ENCODE measurements around the gene PTPRC.
A peak's percentile ranks its signal among the peaks of the same experiment; 100 is the strongest.

PTPRC gene

DNA sequence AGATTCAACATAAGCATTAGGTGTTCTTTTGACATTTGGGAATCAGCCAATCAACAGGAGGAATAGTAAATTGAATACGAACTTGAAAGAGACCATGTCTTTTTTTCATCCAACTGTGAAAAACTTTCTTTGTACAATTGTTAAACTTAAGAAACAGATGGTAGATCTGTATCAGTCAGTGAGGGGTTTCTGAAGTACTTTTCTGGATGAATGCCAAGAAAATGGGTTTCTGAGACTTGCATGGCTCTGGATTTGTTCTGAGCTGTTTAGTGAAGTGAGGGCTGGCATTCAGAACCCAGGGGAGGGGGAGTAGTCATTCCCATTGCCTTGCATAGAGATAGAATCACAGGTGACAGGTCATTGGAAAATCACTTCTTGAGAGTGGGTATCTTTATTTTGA is 37.4 kb downstream of the PTPRC start:
- no peak for DNase-seq

DNA sequence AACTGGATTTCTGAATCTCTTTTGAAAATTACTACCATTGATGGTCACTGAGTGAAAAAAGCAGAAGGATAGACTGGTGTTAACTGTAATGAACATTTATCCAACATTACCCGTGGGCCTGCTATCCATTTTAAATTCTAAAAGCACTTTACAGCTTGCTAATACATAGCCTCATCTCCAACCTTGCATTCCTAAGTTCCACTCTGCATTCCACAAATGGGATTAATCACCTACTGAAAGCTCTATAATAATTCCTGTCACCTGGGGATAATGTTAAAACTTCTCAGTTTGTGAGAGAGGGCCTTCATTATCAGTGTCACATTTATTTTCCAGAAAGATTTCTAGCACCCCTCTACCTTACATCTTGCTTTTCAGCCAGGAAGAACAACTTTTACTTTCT is 38.2 kb downstream of the PTPRC start:
- no peak for DNase-seq

DNA sequence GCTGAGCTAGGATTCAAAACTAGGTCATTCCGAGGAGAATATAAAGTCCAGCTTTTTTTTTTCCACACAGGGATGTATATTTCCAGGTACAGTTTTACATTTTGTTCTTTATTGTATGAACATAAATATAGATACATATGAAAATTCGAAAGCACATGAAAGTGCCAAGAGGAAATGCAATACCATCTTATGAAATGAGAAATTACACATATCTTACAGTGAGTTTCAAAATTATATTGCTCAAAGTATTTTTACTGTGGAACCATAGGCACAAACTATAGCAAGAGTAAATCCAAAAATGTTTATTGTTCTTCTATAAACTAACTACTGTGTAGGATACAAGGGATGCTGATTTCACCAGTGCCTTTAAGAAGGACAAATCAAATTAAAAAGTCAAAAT is 39.0 kb downstream of the PTPRC start:
- no peak for DNase-seq

DNA sequence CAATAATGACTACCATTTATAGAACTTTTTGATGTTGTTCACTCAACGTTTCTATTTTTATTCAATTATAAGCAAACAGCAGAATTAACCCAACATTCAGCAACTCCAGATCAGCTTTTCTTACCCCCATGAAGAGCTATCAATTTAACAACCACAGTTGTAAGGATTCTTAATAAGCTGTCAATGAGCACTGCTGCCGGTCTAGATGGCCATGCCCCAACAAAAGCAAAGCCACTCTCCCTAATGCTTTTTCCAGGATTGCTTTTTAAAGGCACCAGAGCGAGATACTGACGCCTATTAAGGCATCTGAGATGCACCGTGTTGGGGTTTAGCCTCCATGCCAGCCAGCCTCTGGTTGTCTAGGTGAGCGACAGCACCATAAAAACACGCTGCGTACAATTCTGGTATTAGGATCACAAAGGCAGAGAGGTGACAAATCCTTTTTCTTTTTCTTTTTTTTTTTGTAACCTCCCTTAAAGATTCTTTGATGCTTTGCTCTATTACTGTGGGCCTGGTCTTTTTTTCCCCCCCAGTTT is 39.5 kb downstream of the PTPRC start:
- DNase-seq, result no peak

- no peak for DNase-seq
Measured at GRCh38 chr1:198678901-198679329, 40.1 kb downstream of the PTPRC start.

DNA sequence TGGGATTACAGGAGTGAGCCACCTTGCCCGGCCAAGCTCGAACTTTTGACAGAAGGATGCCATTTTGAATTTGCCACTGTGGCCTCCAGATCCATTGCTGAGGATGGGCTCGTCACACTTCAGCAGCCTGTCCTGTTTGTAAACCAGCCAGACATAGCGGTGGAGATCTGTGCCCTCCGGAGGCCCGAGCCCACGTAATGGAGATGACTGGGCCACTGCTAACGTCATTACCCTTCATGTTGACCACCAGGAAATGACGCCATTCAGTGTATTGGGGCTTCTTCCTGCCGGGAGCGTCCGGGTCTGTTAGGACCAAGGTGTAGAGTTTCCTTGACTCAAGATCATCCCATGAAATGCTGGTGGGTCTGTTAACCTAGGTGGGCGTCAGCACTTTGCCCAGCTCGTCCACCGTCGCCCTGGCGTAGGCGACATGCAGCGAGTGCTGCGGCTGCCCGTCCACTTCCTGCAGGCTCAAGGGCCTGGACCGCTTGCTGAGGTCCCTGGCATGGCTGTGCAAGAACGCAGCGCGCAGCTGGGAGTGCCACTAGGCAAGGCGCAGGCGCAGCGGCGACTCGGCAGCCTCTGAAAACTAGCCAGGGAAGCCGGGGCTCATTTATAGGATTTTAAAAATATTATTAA is 40.8 kb downstream of the PTPRC start:
- DNase-seq, result no peak

- no peak for DNase-seq
Measured at GRCh38 chr1:198680174-198680875, 41.5 kb downstream of the PTPRC start.

DNA sequence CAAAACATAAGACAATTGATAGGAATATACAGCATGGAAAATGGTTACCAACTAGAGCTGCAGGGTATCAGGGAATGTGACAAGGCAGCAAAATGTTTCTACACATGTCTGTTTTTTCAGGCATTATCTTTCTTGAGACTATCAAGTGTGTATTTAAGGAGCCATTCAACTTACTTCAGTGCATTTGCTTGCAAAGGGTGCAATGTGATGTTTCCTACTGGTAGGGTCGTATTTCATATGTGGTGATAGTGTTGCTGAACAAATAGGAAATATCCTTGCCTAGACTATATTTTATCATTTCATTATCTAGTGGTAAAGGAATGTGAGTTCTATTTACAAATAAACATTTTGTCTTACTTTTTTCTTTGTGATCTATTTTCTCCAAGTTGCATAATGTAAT is 42.4 kb downstream of the PTPRC start:
- no peak for DNase-seq

- peak; percentile 95 for DNase-seq
Measured at GRCh38 chr1:198681831-198682759, 43.3 kb downstream of the PTPRC start.

- DNase-seq, result no peak
Measured at GRCh38 chr1:198682850-198683249, 44.0 kb downstream of the PTPRC start.

DNA sequence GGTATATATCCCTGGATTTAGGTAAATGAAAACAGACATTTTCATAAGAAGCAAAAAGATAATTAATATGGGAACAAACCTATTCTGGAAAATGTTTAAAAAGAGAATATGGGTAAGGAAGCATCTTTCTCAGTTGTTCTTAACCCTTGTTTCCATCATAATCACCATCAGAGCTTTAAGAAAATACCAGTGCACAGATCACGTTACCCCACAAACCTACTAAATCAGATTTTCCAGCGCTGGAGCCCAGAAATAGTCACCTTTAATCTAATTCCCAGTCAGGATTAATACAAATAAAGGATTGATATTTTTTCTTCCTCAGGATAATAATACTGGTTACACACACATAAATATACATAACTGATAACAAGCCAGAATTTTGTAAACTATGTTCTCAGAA is 44.6 kb downstream of the PTPRC start:
- no peak for DNase-seq

DNA sequence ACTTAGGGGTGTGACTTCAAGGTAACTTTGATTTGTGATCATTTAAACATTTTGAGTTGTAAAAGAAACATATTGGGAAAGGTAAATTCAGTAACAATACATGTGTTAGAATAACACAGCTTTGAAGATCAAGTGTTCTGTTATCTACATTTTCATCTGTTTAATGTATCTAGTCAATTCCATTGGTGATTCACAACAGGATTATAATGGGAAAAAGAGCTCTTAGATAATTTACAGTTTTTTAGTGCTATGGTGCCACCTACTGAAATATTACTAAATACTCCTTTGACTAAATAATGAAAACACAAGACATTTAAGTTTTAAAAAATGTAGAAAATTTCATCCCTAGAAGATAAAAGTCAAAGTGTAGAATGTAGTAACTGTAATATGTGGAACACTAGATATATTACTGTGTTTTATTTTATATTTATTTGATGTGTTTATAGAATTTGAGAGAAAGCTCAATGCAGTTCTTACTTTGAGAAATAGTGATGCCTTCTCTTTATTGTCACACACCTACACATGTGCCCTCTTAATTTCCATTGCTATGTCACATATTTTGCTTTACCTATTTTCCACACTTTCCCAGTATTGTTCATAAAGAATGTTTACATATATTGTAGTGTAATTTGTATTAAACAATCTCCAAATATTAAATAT is 47.4 kb downstream of the PTPRC start:
- peak; percentile 67 for DNase-seq

- no peak for DNase-seq
Measured at GRCh38 chr1:198687429-198687828, 48.6 kb downstream of the PTPRC start.

DNA sequence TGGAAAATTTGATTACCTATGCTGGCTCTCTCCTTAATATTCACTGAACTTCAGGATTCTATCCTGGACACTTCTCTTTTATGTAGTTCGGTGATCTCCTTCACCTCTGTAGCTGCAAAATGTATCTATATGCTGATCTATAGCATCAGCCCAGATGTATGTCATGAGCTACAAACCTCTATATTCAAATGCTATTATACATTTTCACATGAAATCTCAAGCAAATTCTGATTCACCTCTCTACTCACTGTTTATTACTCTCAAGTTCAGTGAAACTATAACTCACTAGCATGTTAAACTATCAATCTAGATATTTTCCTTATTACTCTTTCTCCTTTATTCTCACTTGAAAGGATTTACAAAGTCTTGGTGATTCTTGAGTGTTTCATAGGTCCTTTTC is 52.2 kb downstream of the PTPRC start:
- DNase-seq, result no peak

GRCh38 chr1:198693321-198693720 is 54.5 kb downstream of the PTPRC start:
- DNase-seq, result no peak

DNA sequence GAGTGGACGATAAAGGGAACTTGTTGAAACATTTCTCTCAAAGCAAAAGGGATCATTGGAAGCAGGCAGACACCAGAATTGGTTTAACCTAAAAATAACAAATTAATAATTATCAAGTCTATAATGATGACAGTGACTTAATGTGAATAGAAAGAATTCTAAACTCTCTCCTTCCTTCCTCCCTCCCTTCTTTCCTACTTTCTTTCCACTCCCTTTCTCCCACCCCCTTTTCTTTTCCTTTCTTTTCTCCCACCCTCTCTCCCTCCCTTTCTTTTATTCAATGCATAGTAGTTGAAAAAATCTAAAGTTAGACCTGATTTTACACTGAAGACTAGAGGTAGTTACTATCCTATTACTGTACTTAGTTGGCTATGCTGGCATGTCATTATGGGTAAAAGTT is 55.7 kb downstream of the PTPRC start:
- DNase-seq, result no peak

DNA sequence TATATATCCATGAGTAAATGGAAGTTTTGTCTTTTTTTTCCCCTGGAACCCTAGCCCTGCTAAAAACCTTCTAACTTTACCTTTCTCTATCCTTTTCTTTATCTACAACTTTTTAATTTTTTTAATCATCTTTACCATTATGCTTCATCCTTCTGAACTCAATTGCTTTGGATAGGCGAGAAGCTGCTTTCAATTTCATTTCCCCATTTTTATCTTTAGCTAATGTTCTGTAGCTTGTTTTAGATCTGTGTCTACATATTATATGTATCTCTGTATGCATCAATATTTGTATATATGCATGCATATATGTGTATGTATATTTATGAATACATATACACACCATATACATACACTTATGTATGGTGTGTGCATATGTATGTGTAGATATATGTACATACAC is 57.4 kb downstream of the PTPRC start:
- DNase-seq, result no peak

DNA sequence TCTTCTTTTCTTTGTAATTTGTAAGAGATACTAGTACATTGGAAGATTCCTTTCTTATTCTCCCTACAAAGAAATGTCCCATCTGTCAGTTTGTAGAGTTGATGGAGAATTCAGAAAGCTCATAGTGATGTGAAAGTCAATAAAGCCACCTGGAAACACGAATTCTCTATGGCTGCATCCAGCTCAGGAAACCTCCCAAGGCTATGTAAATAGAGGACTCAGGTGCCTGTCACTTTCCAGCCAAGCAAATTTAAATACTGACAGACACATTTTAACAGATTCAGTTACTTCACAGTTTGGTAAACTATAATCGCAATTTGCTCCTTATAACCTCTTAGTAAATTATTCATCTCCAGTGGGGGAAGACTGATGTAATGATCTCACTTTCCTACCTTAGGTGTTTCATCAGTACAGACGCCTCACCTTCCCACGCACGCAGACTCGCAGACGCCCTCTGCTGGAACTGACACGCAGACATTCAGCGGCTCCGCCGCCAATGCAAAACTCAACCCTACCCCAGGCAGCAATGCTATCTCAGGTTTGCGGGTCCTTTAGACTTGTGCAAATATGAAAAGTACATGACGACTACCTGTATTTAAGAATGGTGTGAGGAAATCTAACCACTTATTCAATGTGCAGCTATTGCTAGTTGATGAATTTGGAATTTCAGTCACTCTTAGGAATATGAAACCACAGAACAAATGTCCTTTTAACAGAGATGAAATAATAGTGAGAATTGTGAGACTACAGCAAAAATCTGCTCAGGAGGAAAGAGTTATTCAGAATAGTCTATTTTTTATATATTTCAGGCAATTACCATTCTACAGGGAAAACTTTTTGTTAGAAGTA is 60.6 kb downstream of the PTPRC start:
- DNase-seq, result peak; percentile 33

DNA sequence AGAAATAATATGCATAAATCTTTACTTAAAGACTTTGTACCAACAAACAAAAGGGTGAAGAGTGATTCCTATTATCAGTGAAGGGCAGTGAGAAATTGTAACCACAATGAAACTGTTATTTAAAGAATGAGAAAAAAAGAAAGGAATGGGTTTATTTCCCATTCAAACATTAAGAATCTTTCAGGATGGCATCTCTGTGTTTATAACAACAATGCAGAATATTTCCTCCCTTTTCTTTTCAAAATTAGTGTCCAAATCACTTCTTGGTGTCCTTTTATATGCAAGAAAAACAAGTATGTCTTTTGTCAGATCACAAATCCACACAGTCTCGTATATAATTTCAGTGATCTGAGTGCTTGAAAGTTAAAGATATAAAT is 61.2 kb downstream of the PTPRC start:
- DNase-seq, result no peak

- DNase-seq, result peak; percentile 21
Measured at GRCh38 chr1:198700396-198700795, 61.6 kb downstream of the PTPRC start.

DNA sequence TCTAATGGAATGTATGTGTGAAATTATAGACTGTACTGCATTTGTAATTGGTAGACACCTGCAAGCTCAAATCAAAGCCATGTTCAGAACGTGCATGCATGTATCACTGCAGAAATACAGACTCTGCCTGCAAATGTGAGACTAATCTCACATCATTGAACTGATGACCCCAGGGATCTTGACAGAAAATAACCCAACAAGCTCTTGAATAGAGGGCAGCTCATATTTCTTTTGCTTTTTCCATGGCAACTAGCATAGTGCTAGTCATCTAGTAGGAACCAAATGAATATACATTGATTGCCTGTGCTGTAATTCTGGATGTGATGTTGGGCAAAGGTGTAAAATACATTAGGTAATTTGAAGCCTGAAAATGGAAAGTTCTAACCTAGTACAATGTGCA is 62.4 kb downstream of the PTPRC start:
- DNase-seq, result no peak
